ENCODE results near the gene RIT2. TPM values are rescaled to one million over a fixed set of nuclear protein-coding genes. Genes with fewer than 3 reads are reported as not detected.

The RIT2 gene
- total RNA-seq, 1 experiment from 2014 or later: not detected

DNA sequence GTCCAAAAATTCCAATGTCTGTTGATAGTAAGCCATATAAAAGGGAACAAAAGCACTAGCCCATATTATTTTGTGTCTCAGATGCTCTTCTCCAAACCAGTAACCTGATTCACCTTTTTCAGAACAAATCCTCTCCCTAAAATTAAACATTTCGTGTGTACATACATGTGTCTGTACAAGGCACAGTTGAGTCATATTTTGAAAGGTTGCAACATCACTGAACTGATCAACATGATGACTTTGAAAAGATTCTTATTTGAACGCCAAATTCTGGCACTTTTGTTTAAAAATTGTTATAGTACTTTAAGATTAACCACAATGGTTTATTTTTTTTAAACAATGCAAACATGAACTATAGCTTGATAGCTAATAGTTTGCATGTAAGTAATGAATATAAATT is 102.5 kb downstream of the RIT2 start:
- DNase-seq (ENCODE audit: low read depth): no peak

DNA sequence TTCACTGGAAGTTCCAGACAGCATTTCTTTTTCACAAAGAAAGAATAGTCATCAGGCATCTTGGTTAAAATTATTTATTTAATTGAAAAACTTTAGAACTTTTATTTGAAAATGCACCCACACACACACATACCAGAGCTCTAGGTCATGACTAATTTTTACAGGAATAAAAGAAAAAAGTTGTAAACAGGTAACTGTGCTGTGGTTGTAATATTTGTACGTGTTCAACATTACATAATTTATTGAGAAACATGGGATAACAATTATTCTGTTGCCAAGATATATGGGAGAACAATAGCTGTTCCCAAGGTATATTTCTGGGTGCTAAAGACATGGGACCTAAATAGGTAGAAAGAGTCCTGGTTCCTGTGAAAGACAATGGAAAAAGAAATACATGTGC is 104.9 kb downstream of the RIT2 start:
- DNase-seq (ENCODE audit: low read depth): no peak

DNA sequence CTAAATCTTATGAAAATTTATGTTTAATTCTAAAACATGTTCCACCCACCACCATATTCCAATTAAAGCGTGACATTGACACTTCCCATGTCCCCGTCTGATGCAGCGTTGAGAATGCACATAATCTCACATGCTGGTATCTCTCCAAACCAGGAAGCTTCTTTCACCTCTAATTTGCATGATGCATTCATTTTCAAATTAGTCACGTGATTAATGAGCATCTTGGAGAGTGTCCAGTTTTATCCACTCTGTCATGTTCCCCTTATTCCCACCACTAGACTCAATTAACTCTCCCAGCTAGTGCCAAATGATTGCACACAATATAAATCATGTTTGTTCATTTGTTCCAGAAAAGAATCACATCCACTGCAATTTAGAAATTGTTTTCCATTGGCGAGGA is 105.8 kb downstream of the RIT2 start:
- no peak for DNase-seq (ENCODE audit: low read depth)

GRCh38 chr18:43007365-43007764 is 108.1 kb downstream of the RIT2 start:
- DNase-seq (ENCODE audit: low read depth): no peak

DNA sequence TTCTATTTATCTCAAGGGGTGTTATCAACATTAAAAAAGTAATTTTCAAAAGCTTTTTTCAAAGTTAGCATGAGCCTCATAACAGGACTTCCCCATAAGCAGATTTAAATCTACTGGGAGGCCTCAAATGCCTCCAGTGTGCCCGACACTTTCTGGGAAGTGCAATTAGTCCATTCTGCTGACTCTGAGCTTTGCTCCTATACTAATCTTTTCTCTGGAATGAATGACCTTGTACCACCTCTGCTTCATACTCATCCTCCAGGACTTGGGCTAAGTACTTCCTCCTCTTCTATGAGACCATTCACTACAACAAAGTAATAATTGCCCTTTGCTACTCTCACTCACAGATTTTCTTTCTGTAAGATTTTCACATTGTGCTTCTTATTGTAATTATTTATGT is 111.1 kb downstream of the RIT2 start:
- DNase-seq (ENCODE audit: low read depth): no peak

- DNase-seq (ENCODE audit: low read depth): no peak
Measured at GRCh38 chr18:43001821-43002220, 113.7 kb downstream of the RIT2 start.

GRCh38 chr18:42996824-42997223 is 118.7 kb downstream of the RIT2 start:
- DNase-seq (ENCODE audit: low read depth): no peak

- DNase-seq (ENCODE audit: low read depth): no peak
Measured at GRCh38 chr18:42980426-42980825, 135.1 kb downstream of the RIT2 start.

DNA sequence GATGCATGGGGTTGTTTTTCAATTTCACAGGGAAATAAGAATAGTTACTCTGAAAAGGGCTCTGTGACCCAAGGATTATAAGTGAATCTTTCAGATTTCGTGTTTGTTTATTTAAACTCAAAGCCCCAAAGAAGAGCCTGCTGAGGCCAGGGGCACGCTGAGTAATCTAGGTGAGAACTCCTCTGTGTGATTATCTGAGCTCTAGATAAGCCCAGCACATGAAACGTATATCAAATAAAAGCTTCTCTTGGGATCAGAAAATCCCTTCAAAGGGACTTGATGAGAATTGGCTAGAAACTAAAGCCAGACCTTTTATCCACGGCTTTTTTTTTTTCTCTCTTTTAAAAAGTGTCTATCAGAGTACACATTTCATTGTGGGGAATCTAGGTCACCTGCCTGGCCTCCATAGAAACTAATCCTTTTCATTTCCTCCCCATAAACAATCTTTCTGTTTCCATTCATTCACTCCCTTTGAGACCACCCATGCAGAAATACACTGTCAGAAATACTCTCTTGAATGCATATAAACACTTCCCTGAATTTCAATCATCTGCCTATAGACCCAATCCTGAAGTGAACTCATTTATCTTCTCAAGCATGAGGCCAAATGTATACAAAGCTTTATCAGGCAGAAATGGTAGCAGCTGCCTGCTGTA is 137.4 kb downstream of the RIT2 start:
- no peak for DNase-seq (ENCODE audit: low read depth)

DNA sequence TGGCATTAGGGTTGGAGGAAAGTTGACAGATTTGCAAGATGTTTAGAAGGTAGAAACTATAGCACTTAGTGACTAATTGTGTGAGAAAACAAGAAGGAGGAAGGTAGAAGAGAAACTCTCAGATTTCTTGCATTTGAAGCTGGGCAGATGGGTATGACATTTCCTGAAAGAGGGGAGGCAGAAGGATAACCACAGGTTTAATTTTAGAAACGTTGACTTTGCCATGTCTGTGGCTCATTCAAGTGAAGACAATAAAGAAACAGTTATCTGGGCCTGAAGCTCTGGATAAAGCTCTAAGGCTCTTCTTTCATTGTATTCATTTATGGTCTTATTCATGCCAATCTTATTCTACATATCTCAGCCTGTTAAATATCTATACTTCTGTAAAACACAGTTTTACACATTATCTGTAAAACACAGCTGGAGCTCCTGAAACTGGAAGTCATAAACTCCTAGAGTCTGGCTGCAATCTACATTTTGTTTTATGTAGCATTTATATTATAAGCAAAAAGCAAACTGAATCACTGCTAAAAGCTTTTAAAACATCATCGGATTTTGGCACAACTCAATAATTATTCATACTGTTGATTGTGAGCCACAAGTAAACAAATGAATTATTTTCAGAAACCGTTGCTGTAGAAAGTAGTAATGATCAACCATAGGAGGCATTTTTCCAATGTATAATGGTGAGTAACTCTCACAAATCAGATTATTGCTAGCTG is 138.5 kb downstream of the RIT2 start:
- no peak for DNase-seq (ENCODE audit: low read depth)

DNA sequence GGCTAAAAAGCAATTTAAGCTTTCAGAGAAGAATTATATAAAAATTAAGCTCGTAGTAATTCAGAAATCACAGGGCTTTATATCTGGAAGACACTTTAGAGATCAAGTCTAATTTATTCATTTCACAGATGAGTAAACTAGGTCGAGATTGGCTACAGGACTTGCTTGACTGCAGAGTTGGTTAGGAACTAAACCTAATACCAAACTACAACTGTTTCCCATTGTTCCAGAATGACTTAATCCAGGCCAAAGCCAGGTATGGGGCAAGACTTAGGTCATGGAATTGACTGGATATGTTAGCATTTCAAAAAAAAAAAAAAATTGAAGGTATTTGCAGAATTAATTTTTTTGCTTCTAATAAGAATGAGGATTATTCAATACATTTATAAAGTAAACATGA is 146.1 kb downstream of the RIT2 start:
- DNase-seq (ENCODE audit: low read depth): no peak

GRCh38 chr18:42961298-42961697 is 154.2 kb downstream of the RIT2 start:
- no peak for DNase-seq (ENCODE audit: low read depth)

GRCh38 chr18:42959528-42959927 is 156.0 kb downstream of the RIT2 start:
- no peak for DNase-seq (ENCODE audit: low read depth)

GRCh38 chr18:42958353-42958752 is 157.1 kb downstream of the RIT2 start:
- no peak for DNase-seq (ENCODE audit: low read depth)

- no peak for DNase-seq (ENCODE audit: low read depth)
Measured at GRCh38 chr18:42956287-42956686, 159.2 kb downstream of the RIT2 start.

DNA sequence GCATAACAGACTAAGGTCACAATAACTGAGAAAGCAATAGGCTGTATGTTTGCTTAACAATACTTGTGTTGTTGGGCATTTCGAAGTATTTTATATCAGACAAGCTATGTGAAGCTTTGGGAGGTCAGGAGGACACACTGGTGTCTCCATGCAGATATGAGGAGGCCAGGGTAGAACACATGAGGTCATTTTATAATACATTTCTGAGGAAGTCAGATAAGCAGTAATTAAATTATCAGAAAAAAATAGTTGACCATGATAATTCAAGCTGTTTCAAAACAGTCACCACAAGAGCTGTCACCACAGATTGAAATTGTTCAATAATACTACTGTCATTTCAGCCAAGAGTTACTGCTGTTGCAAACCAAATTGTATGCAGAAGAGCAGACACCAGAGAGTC is 160.6 kb downstream of the RIT2 start:
- no peak for DNase-seq (ENCODE audit: low read depth)

DNA sequence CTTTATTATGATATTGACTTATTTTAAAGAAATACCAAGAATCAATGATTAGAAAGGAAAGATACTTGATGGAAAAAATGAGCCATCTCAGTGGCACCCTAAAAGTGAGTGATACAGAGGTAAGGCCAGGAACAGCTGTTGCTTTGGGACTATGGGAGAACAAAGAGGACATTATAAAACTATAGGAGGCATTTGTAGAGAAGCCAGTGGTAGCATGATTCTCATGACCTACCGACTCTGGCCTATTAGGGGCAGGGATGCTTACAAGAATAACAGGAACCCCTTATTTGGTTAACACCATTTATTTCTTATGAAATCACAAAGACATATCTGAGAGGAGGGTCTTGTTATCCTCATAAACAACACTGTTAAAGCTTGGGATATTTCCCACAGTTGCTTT is 162.2 kb downstream of the RIT2 start:
- no peak for DNase-seq (ENCODE audit: low read depth)

DNA sequence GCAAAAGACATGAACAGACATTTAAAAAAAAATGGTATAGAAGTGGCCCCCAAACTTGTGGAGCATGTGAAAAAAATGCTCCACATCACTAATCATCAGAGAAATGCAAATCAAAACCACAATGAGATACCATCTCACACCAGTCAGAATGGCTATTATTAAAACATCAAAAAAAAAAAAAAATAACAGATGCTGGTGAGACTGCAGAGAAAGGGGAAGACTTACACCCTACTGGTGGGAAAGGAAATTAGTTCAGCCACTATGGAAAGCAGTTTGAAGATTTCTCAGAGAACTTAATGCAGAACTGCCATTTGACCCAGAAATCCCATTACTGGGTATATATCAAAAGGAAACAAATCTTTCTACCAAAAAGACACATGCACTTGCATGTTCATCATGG is 164.8 kb downstream of the RIT2 start:
- DNase-seq (ENCODE audit: low read depth): no peak

DNA sequence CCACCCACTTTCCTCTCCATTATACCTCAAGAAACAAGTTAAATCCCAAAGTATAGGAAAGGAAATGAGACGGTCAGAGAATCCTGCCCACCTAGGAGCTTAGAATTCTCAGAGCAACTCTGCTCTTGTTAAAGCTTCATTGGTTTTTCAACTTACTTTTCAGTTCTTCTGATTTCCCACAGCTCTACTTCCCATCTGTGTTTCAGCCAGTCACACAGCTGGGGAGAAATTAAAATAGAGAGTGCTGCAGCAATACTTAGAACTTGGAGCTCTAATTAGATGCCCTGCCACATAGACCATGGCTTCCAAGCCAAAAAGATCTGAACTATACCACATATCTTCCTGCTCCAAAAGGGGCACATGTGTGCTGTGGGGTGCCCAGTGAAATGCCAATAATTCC is 166.7 kb downstream of the RIT2 start:
- no peak for DNase-seq (ENCODE audit: low read depth)

GRCh38 chr18:42941860-42942259 is 173.6 kb downstream of the RIT2 start:
- DNase-seq (ENCODE audit: low read depth): no peak

DNA sequence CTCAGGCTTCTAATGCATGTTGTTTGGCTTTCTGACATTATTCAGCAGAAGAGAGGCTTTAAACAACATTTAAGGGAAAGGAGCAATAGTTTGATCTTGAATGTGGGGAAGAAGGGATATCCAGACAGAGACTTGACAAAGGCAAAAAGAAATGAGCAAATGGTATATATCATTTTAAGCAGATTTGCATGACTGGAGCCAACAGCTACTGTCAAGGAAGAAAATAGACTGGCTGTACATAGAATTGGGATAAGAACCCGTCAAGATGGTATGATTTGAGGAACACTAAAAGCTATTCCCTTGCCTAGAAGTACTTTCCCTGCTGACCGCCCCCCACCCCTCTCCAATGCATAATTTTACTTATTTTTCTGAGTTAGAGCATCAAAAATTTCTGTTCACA is 174.5 kb downstream of the RIT2 start:
- no peak for DNase-seq (ENCODE audit: low read depth)

- DNase-seq (ENCODE audit: low read depth): no peak
Measured at GRCh38 chr18:42937436-42937835, 178.0 kb downstream of the RIT2 start.

- no peak for DNase-seq (ENCODE audit: low read depth)
Measured at GRCh38 chr18:42936289-42936688, 179.2 kb downstream of the RIT2 start.

DNA sequence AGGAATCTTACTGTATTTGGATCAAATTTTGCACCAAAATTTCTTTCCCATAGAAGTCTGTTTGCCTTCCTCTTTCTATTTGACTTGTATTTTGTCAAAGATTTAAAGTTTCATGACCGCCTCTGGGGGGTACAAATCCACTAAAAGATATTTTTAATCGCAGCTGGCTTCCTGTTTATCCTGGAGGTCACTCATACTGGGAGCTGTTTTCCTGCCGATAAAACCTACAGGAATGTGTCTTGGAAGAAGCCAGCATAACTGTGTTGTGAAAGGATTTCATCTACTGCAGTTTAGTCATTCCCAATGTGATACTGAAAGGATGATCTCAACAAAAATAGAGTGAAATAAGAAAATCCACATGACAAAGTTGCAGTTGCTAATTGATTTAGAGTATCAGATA is 184.0 kb downstream of the RIT2 start:
- no peak for DNase-seq (ENCODE audit: low read depth)

Measured in RPMI7951 (cell line).